ENCODE measurements around the gene CCR7. TPM values are rescaled to one million over a fixed set of nuclear protein-coding genes. Genes with fewer than 3 reads are reported as not detected.

CCR7 gene
- total and polyA plus RNA-seq, 2 of the 13 experiments (the other 11 are each of a cell fraction or from before 2014, with no cell fraction given): 0.04 to 0.53 TPM

GRCh38 chr17:40551091-40551878 is 14.0 kb downstream of the CCR7 start (continued):
- no peak for TF ChIP-seq SRSF4 (IDR thresholded peaks at IDR 0.05; ENCODE audit: low read depth, low read length, poor library complexity, severe bottlenecking)
- peak; percentile 99 for TF ChIP-seq SSRP1 (CRISPR knock-in tag; IDR thresholded peaks at IDR 0.05)
- no peak for TF ChIP-seq PRPF4 (IDR thresholded peaks at IDR 0.05; ENCODE audit: low read depth, low read length, poor library complexity, severe bottlenecking)
- TF ChIP-seq NCOA1 (CRISPR knock-in tag; IDR thresholded peaks at IDR 0.05): no peak
- no peak for TF ChIP-seq TMF1 (CRISPR knock-in tag; IDR thresholded peaks at IDR 0.05; ENCODE audit: low read depth)
- no peak for TF ChIP-seq ZNF660 (CRISPR knock-in tag; IDR thresholded peaks at IDR 0.05; ENCODE audit: borderline replicate concordance, low read depth)
- 0 out of 2 replicates have a peak, but pooled peaks have one; percentile 77 for TF ChIP-seq ZSCAN12 (CRISPR knock-in tag; IDR thresholded peaks at IDR 0.05)
- TF ChIP-seq IRX3 (CRISPR knock-in tag; IDR thresholded peaks at IDR 0.05; ENCODE audit: borderline replicate concordance, low read depth): no peak
- no peak for TF ChIP-seq ZNF251 (CRISPR knock-in tag; IDR thresholded peaks at IDR 0.05)
- peak; percentile 70; the same call in 1 of the 3 replicates for TF ChIP-seq MXI1 (IDR thresholded peaks at IDR 0.05; ENCODE audit: borderline replicate concordance, low read depth, low read length)
- TF ChIP-seq TBL1XR1 (IDR thresholded peaks at IDR 0.05; ENCODE audit: borderline replicate concordance, low read length, partially characterized antibody): peak; percentile 91
- TF ChIP-seq XBP1 (CRISPR knock-in tag; IDR thresholded peaks at IDR 0.05): no peak; the same call in 1 of the 2 replicates
- peak; percentile 99 for TF ChIP-seq ZNF7 (CRISPR knock-in tag; IDR thresholded peaks at IDR 0.05)
- TF ChIP-seq GPBP1L1 (CRISPR knock-in tag; IDR thresholded peaks at IDR 0.05): no peak
- TF ChIP-seq SMARCC2 (IDR thresholded peaks at IDR 0.05): no peak
- peak; percentile 78; the same call in 1 of the 2 replicates for TF ChIP-seq ZNF746 (CRISPR knock-in tag; IDR thresholded peaks at IDR 0.05)
- peak; percentile 99 for TF ChIP-seq ZBTB26 (CRISPR knock-in tag; IDR thresholded peaks at IDR 0.05; ENCODE audit: borderline replicate concordance)
- no peak for TF ChIP-seq ZNF703 (CRISPR knock-in tag; IDR thresholded peaks at IDR 0.05; ENCODE audit: borderline replicate concordance)
- no peak for TF ChIP-seq ZNF678 (CRISPR knock-in tag; IDR thresholded peaks at IDR 0.05)
- TF ChIP-seq ZNF343 (CRISPR knock-in tag; IDR thresholded peaks at IDR 0.05): no peak; the same call in 1 of the 2 replicates
- TF ChIP-seq TAF15 (IDR thresholded peaks at IDR 0.05; ENCODE audit: low read depth, low read length, poor library complexity, severe bottlenecking): no peak
- TF ChIP-seq AKAP8 (CRISPR knock-in tag; IDR thresholded peaks at IDR 0.05): no peak
- TF ChIP-seq ZNF761 (CRISPR knock-in tag; conservative IDR thresholded peaks at IDR 0.05): peak; percentile 89
- no peak; the same call in 1 of the 2 replicates for TF ChIP-seq ZBTB38 (CRISPR knock-in tag; IDR thresholded peaks at IDR 0.05)
- TF ChIP-seq ZFP36 (IDR thresholded peaks at IDR 0.05; ENCODE audit: borderline replicate concordance, low read depth, low read length, partially characterized antibody): peak; percentile 46
- TF ChIP-seq ZNF777 (CRISPR knock-in tag; IDR thresholded peaks at IDR 0.05): peak; percentile 24; the same call in 1 of the 2 replicates
